ENCODE data around the gene SPATC1L. TPM values are rescaled to one million over a fixed set of nuclear protein-coding genes. Genes with fewer than 3 reads are reported as not detected.

SPATC1L gene
- total RNA-seq, 2 experiments from 2014 or later, result 4.7 to 8.3 TPM

DNA sequence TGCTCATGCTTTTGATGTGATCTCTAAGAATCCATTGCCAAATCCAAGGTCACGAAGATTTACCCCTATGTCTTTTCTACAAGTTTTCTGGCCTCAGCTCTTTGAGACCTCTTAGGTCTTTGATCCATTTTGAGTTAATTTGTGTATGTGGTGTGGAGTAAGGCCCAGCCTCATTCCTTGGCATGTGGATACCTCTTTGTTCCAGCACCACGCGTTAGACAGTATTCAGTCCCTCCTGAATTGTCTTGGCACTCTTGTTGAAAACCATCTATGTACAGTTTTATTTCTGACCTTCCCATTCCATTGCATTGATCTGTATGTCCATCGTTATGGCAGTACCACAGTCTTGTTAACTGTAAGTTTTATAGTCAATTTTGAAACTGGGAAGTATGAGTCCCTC, 20.9 kb downstream of the SPATC1L start:
- intact Hi-C loops (cut with micrococcal nuclease; ENCODE audit: unreplicated experiment), result no loop called here

DNA sequence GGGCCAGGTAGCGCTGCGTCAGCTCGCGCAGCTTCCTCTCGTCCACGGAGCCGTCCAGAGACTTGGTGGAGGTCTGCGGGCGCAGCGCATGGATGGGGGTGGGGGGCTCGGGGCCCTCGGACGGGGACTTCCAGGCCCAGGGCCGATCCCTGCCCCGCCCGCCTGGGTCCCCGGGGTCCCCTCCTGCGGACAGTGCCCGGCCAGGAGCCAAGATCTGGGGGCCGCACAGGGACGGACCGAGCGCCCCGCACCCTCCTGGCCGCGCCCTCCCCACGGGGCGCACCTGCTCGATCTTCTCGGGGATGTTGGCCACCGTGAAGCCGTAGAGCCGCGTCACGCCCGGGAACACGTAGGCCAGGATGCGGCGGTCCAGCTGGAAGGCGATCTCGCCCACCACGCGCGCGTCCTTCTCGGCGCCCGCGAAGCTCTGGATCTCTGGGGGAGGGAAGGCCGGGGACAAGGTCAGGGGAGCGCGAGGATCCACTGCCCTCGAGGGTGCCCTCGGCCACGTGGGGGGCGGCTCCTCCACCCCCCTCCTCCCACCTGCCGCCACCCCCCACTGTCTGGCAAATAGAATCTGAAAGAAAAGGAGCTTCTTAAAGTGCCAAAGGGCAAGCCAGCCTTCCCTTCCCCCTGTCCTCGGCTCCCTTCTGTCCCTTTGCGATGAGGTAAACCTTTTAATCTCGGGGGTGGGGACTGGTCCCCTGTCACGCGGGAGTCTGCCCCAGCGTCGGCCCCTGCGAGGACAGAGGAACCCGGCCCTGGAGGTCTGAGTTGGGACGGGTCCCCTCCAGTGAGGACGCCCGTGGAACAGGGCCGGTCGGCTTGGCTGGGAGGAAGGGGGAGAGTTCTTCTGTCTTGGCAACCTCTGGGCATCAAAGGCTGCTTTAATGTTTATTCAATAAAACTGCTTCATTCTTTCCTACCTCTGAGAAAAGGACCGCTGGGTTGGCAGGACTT, 22.3 kb downstream of the SPATC1L start:
- Histone ChIP-seq H2AFZ (ENCODE audit: low read length) (no peak overlapping the region), H3K79me2 (ENCODE audit: insufficient read depth, low read depth, low read length) (no peaks in the 10 kb centered on the region), H3K9me3 (ENCODE audit: low read length) (peaks cover 3% of the 10 kb centered on the region; the same call in 1 of the 2 replicates), H4K20me1 (ENCODE audit: insufficient read depth, low read length) (no peaks in the 10 kb centered on the region), H3K9me2 (ENCODE audit: insufficient read depth, low read length) (no peaks in the 10 kb centered on the region), H3K4me1 (ENCODE audit: insufficient read depth, low read length, poor library complexity, severe bottlenecking) (no peaks in the 10 kb centered on the region), H3K36me3 (ENCODE audit: insufficient read depth, low read length) (no peaks in the 10 kb centered on the region), H3K4me2 (ENCODE audit: low read length) (no peak overlapping the region), H3K4me3 (ENCODE audit: low read depth, low read length, poor library complexity, severe bottlenecking) (no peak overlapping the region), H3K27ac (ENCODE audit: low read depth, low read length, poor library complexity, severe bottlenecking) (no peak overlapping the region)
- ChIA-PET CTCF (ENCODE audit: unreplicated experiment) (no interaction called here), POLR2A (no interaction called here)
- no TSS peak for BruUV-seq (replicated peaks)
- intact Hi-C loops (cut with micrococcal nuclease; ENCODE audit: unreplicated experiment), result no loop called here
- TF ChIP-seq, protein P1, sequence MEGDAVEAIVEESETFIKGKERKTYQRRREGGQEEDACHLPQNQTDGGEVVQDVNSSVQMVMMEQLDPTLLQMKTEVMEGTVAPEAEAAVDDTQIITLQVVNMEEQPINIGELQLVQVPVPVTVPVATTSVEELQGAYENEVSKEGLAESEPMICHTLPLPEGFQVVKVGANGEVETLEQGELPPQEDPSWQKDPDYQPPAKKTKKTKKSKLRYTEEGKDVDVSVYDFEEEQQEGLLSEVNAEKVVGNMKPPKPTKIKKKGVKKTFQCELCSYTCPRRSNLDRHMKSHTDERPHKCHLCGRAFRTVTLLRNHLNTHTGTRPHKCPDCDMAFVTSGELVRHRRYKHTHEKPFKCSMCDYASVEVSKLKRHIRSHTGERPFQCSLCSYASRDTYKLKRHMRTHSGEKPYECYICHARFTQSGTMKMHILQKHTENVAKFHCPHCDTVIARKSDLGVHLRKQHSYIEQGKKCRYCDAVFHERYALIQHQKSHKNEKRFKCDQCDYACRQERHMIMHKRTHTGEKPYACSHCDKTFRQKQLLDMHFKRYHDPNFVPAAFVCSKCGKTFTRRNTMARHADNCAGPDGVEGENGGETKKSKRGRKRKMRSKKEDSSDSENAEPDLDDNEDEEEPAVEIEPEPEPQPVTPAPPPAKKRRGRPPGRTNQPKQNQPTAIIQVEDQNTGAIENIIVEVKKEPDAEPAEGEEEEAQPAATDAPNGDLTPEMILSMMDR (conservative IDR thresholded peaks at IDR 0.05; ENCODE audit: low read length), result no peak
- no peak for TF ChIP-seq EZH2phosphoT487 (IDR thresholded peaks at IDR 0.05; ENCODE audit: borderline replicate concordance, low read depth, low read length)
- DNase-seq (ENCODE audit: low spot score), result no peak

More for the DNA sequence above, 20.9 kb downstream of the SPATC1L start:
- no peak for DNase-seq (ENCODE audit: low spot score)
- Histone ChIP-seq H2AFZ (ENCODE audit: low read length) (no peak overlapping the region), H3K27ac (ENCODE audit: low read depth, low read length, poor library complexity, severe bottlenecking) (no peak overlapping the region), H3K4me2 (ENCODE audit: low read length) (no peak overlapping the region), H3K4me3 (ENCODE audit: low read depth, low read length, poor library complexity, severe bottlenecking) (no peak overlapping the region), H3K9me3 (ENCODE audit: low read length) (peaks cover 3% of the 10 kb centered on the region; the same call in 1 of the 2 replicates), H3K9me2 (ENCODE audit: insufficient read depth, low read length) (no peaks in the 10 kb centered on the region), H3K4me1 (ENCODE audit: insufficient read depth, low read length, poor library complexity, severe bottlenecking) (no peaks in the 10 kb centered on the region), H3K79me2 (ENCODE audit: insufficient read depth, low read depth, low read length) (no peaks in the 10 kb centered on the region), H4K20me1 (ENCODE audit: insufficient read depth, low read length) (no peaks in the 10 kb centered on the region), H3K36me3 (ENCODE audit: insufficient read depth, low read length) (no peaks in the 10 kb centered on the region)
- BruUV-seq (replicated peaks), result no TSS peak
- POLR2A ChIA-PET, result no interaction called here
- no peak for TF ChIP-seq EZH2phosphoT487 (IDR thresholded peaks at IDR 0.05; ENCODE audit: borderline replicate concordance, low read depth, low read length)
- TF ChIP-seq, protein P1 (conservative IDR thresholded peaks at IDR 0.05; ENCODE audit: low read length), result no peak
- CTCF ChIA-PET (ENCODE audit: unreplicated experiment), result no interaction called here

Measured in OCI-LY7 (cell line).